ENCODE measurements around the gene EMP3. TPM values are rescaled to one million over a fixed set of nuclear protein-coding genes. Genes with fewer than 3 reads are reported as not detected.
A peak's percentile ranks its signal among the peaks of the same experiment; 100 is the strongest.

EMP3 gene
- polyA plus RNA-seq, 4 donors, result 3.4 to 47.4 (median 19.7) TPM

DNA sequence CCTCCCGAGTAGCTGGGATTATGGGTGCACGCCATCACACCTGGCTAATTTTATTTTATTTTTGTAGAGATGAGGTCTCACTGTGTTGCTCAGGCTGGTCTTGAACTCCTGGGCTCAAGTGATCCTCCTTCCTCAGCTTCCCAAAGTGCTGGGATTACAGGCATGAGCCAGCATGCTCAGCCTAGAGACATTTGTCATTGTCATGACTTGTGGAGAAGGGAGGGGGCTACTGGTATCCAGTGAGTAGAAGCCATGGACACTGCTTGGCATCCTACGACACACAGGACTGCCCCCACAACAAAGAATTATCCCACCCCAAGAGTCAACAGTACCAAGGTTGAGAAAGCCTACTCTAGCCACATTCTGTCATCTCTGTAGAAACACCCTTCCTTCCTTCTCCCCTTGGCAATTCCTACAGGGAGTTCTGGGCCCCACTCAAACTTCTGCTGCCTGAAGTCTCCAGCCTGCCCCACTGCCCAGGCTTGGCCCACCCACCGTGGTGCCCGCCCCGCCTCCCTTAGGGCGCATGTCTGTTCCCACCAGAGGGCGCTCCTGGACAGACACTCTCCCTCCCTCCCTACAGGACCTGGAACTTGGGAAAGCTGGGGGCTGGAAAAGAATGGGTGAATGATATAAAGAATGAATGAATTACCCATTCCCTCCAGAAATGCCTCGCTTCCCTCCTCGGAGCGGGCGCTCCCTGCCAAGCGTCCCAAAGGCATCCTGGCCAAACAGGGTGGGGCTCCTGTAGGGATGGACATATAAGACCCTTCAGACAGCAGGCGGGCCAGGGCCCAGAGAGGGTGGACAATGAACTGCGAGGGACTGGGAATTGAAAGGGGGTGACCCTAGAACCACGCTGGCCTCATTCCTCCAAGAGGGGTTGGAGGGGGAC lies 5.5 kb upstream of the EMP3 start:
- DNase-seq (peak; percentile 72 to 88), FAIRE-seq (no peak)
- Histone ChIP-seq H3K4me3 (ENCODE audit: low read depth in 1 of 3, low read length in 3 of 3) (no peak overlapping the region), H3K27ac (ENCODE audit: low read depth in 1 of 3, low read length in 2 of 3) (peak overlapping the region in 1 of 3 donors; percentile 3), H3K9me3 (ENCODE audit: control insufficient read depth in 2 of 2, insufficient read depth in 1 of 2, low read depth in 1 of 2, low read length in 1 of 2) (no peaks in the 10 kb centered on the region), H3K36me3 (ENCODE audit: control insufficient read depth in 3 of 3, insufficient read depth in 2 of 3, low read depth in 1 of 3, low read length in 3 of 3) (no peaks in the 10 kb centered on the region), H3K4me1 (ENCODE audit: control insufficient read depth in 3 of 3, insufficient read depth in 2 of 3, low read depth in 1 of 3, low read length in 2 of 3) (peaks cover 0 to 28% (median 7%) of the 10 kb centered on the region in 3 donors), H3K27me3 (ENCODE audit: control insufficient read depth in 3 of 3, insufficient read depth in 3 of 3, low read length in 3 of 3) (no peaks in the 10 kb centered on the region)
- WGBS, 3 donors, result 25 to 40% (median 30%) methylated on average over 13 to 16 of the region's 16 CpGs

GRCh38 chr19:48321372-48321621 lies 4.1 kb upstream of the EMP3 start:
- Histone ChIP-seq H3K27ac (ENCODE audit: low read depth in 1 of 3, low read length in 2 of 3) (peak overlapping the region; percentile 94 to 98 (median 96)), H3K9me3 (ENCODE audit: control insufficient read depth in 2 of 2, insufficient read depth in 1 of 2, low read depth in 1 of 2, low read length in 1 of 2) (no peaks in the 10 kb centered on the region), H3K4me1 (ENCODE audit: control insufficient read depth in 3 of 3, insufficient read depth in 2 of 3, low read depth in 1 of 3, low read length in 2 of 3) (peaks cover 0 to 42% (median 12%) of the 10 kb centered on the region in 3 donors), H3K4me3 (ENCODE audit: low read depth in 1 of 3, low read length in 3 of 3) (peak overlapping the region; percentile 31 to 64 (median 59)), H3K27me3 (ENCODE audit: control insufficient read depth in 3 of 3, insufficient read depth in 3 of 3, low read length in 3 of 3) (no peaks in the 10 kb centered on the region), H3K36me3 (ENCODE audit: control insufficient read depth in 3 of 3, insufficient read depth in 2 of 3, low read depth in 1 of 3, low read length in 3 of 3) (no peaks in the 10 kb centered on the region)
- DNase-seq (peak; percentile 96), FAIRE-seq (no peak)
- 0% methylated on average over 13 to 22 of the region's 22 CpGs for WGBS, 3 donors

- peak; percentile 97 to 99 for DNase-seq
- Histone ChIP-seq H3K4me1 (ENCODE audit: control insufficient read depth in 3 of 3, insufficient read depth in 2 of 3, low read depth in 1 of 3, low read length in 2 of 3) (peaks cover 0 to 41% (median 12%) of the 10 kb centered on the region in 3 donors), H3K27me3 (ENCODE audit: control insufficient read depth in 3 of 3, insufficient read depth in 3 of 3, low read length in 3 of 3) (no peaks in the 10 kb centered on the region), H3K36me3 (ENCODE audit: control insufficient read depth in 3 of 3, insufficient read depth in 2 of 3, low read depth in 1 of 3, low read length in 3 of 3) (no peaks in the 10 kb centered on the region), H3K27ac (ENCODE audit: low read depth in 1 of 3, low read length in 2 of 3) (peak overlapping the region; percentile 98 to 99 (median 98)), H3K4me3 (ENCODE audit: low read depth in 1 of 3, low read length in 3 of 3) (peak overlapping the region; percentile 31 to 64 (median 59)), H3K9me3 (ENCODE audit: control insufficient read depth in 2 of 2, insufficient read depth in 1 of 2, low read depth in 1 of 2, low read length in 1 of 2) (no peaks in the 10 kb centered on the region)
- FAIRE-seq, result no peak
- 1 to 2% (median 1%) methylated on average over 51 to 63 of the region's 63 CpGs for WGBS, 3 donors
These were observed 3.4 kb upstream of the EMP3 start for GRCh38 chr19:48321622-48322591.

DNA sequence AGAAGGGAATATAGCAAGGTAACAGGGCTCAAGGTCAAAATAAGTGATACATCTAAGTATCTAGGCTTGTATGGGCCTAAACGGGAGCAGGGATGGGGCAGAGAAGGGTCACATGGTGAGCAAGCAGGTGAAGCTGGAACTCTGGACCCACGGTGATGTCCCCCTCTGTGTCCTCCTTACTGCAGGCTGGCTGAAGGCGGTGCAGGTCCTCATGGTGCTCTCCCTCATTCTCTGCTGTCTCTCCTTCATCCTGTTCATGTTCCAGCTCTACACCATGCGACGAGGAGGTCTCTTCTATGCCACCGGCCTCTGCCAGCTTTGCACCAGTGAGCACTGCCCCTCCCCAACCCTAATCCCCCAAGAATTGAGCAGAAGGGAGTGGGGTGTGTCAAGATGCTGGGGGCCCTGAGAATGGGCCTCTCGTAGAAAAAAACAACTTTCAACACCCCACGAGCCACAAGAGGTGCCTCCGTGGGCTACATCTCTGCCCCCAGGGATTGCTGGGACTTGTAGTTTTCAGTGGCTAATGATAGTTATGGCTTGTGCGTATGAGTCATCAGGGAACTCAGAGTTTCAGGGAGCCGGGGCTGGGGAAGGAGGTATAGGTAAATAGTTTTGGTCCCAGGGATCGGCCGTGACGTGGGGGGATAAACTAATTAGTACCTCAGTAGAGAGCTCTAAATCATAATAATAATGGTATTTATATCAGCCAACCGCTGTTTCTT lies 4.0 kb downstream of the EMP3 start:
- peak; percentile 52 to 66 for DNase-seq
- Histone ChIP-seq H3K27me3 (ENCODE audit: control insufficient read depth in 3 of 3, insufficient read depth in 3 of 3, low read length in 3 of 3) (no peaks in the 10 kb centered on the region), H3K36me3 (ENCODE audit: control insufficient read depth in 3 of 3, insufficient read depth in 2 of 3, low read depth in 1 of 3, low read length in 3 of 3) (peaks cover 0 to 3% (median 0%) of the 10 kb centered on the region in 3 donors), H3K27ac (ENCODE audit: low read depth in 1 of 3, low read length in 2 of 3) (peak overlapping the region in 2 of 3 donors; percentile 10 to 14), H3K9me3 (ENCODE audit: control insufficient read depth in 2 of 2, insufficient read depth in 1 of 2, low read depth in 1 of 2, low read length in 1 of 2) (no peaks in the 10 kb centered on the region), H3K4me3 (ENCODE audit: low read depth in 1 of 3, low read length in 3 of 3) (peak overlapping the region in 1 of 3 donors; percentile 51), H3K4me1 (ENCODE audit: control insufficient read depth in 3 of 3, insufficient read depth in 2 of 3, low read depth in 1 of 3, low read length in 2 of 3) (peaks cover 0 to 40% (median 7%) of the 10 kb centered on the region in 3 donors)
- 36 to 59% (median 48%) methylated on average over 14 to 15 of the region's 15 CpGs for WGBS, 3 donors
- no peak for FAIRE-seq

DNA sequence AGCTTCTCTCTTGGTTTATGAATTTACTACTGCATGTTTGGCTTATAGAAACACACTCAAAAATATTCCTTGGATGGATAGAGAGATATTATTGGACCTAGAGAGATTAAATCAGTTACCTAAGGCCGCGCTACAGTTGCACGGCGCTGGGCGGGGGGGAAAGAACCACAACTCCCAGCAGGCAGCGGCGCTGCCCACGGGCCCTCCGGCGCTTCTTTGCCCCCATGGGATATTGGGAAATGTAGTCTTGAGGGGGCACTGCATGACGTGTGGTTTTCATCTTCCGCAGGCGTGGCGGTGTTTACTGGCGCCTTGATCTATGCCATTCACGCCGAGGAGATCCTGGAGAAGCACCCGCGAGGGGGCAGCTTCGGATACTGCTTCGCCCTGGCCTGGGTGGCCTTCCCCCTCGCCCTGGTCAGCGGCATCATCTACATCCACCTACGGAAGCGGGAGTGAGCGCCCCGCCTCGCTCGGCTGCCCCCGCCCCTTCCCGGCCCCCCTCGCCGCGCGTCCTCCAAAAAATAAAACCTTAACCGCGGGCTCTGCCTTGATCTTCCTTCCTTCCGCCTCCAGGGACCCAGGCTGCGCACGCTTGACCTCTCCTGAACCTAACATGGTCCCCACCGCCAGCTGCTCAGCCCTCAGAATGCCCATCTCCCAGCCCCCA lies 4.8 kb downstream of the EMP3 start:
- no peaks in the 10 kb centered on the region for H3K9me3 ChIP-seq (ENCODE audit: control insufficient read depth in 2 of 2, insufficient read depth in 1 of 2, low read depth in 1 of 2, low read length in 1 of 2)
- FAIRE-seq, result no peak
- H3K4me3 ChIP-seq (ENCODE audit: low read depth in 1 of 3, low read length in 3 of 3), result peak overlapping the region; percentile 46 to 64 (median 51)
- peaks cover 0 to 36% (median 7%) of the 10 kb centered on the region in 3 donors for H3K4me1 ChIP-seq (ENCODE audit: control insufficient read depth in 3 of 3, insufficient read depth in 2 of 3, low read depth in 1 of 3, low read length in 2 of 3)
- H3K36me3 ChIP-seq (ENCODE audit: control insufficient read depth in 3 of 3, insufficient read depth in 2 of 3, low read depth in 1 of 3, low read length in 3 of 3), result peaks cover 0 to 3% (median 0%) of the 10 kb centered on the region in 3 donors
- DNase-seq, result peak; percentile 94
- peak overlapping the region; percentile 42 to 92 (median 66) for H3K27ac ChIP-seq (ENCODE audit: low read depth in 1 of 3, low read length in 2 of 3)
- 5 to 21% (median 12%) methylated on average over 33 to 41 of the region's 41 CpGs for WGBS, 3 donors
- H3K27me3 ChIP-seq (ENCODE audit: control insufficient read depth in 3 of 3, insufficient read depth in 3 of 3, low read length in 3 of 3), result no peaks in the 10 kb centered on the region

DNA sequence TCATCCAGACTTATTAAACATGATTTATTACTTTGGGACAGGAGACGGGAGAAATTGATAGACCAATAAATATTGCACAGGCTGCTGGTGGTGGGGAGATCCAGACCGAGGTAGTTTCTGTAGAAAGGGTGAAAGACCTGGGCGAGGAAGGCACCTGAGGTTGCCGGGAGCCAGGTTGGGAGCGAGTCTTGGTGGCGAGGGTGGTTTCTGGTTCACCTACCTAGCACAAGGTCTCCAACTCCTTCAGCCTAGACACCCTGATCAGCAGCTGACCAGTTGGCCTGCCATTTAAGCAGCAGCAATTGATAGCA lies 7.0 kb downstream of the EMP3 start:
- no peak for FAIRE-seq
- 9 to 32% (median 10%) methylated on average over 6 of the region's 6 CpGs for WGBS, 3 donors
- peaks cover 0 to 24% (median 2%) of the 10 kb centered on the region in 3 donors for H3K4me1 ChIP-seq (ENCODE audit: control insufficient read depth in 3 of 3, insufficient read depth in 2 of 3, low read depth in 1 of 3, low read length in 2 of 3)

GRCh38 chr19:48332662-48333466 lies 7.5 kb downstream of the EMP3 start:
- FAIRE-seq, result no peak
- Histone ChIP-seq H3K27me3 (ENCODE audit: control insufficient read depth in 3 of 3, insufficient read depth in 3 of 3, low read length in 3 of 3) (no peaks in the 10 kb centered on the region), H3K4me3 (ENCODE audit: low read depth in 1 of 3, low read length in 3 of 3) (peak overlapping the region; percentile 42 to 65 (median 57)), H3K9me3 (ENCODE audit: control insufficient read depth in 2 of 2, insufficient read depth in 1 of 2, low read depth in 1 of 2, low read length in 1 of 2) (no peaks in the 10 kb centered on the region), H3K4me1 (ENCODE audit: control insufficient read depth in 3 of 3, insufficient read depth in 2 of 3, low read depth in 1 of 3, low read length in 2 of 3) (peaks cover 0 to 24% (median 2%) of the 10 kb centered on the region in 3 donors), H3K27ac (ENCODE audit: low read depth in 1 of 3, low read length in 2 of 3) (peak overlapping the region; percentile 97 to 99 (median 98)), H3K36me3 (ENCODE audit: control insufficient read depth in 3 of 3, insufficient read depth in 2 of 3, low read depth in 1 of 3, low read length in 3 of 3) (no peaks in the 10 kb centered on the region)
- peak; percentile 97 to 100 for DNase-seq
- 0 to 1% (median 0%) methylated on average over 25 of the region's 25 CpGs for WGBS, 3 donors

More for the DNA sequence above, 7.0 kb downstream of the EMP3 start:
- Histone ChIP-seq H3K27me3 (ENCODE audit: control insufficient read depth in 3 of 3, insufficient read depth in 3 of 3, low read length in 3 of 3) (no peaks in the 10 kb centered on the region), H3K36me3 (ENCODE audit: control insufficient read depth in 3 of 3, insufficient read depth in 2 of 3, low read depth in 1 of 3, low read length in 3 of 3) (peaks cover 0 to 3% (median 0%) of the 10 kb centered on the region in 3 donors), H3K9me3 (ENCODE audit: control insufficient read depth in 2 of 2, insufficient read depth in 1 of 2, low read depth in 1 of 2, low read length in 1 of 2) (no peaks in the 10 kb centered on the region), H3K27ac (ENCODE audit: low read depth in 1 of 3, low read length in 2 of 3) (peak overlapping the region; percentile 82 to 98 (median 97)), H3K4me3 (ENCODE audit: low read depth in 1 of 3, low read length in 3 of 3) (peak overlapping the region in 2 of 3 donors; percentile 20 to 36)
- no peak for DNase-seq
